Vagina (tissue), 2 donors: ENCODE data around the gene PRKAA2.

Experiments
- CTCF ChIP-seq, 3 experiments: fragments of 450-650 bp in 2 of 3; fragments of 200-600 bp in 1 of 3; sonication (generic) in 1 of 3; IDR thresholded peaks; one replicate each; pipeline ENCODE4 v1.5.1; 2017 to 2019; ENCODE audit warnings: antibody characterized with exemption in 3 of 3, mild to moderate bottlenecking in 2 of 3, moderate library complexity in 2 of 3
- POLR2A ChIP-seq, 2 donors: fragments of 450-650 bp; IDR thresholded peaks; one replicate each; pipeline ENCODE4 v1.6.1; 2017; ENCODE audit warnings: antibody characterized with exemption in 2 of 2, mild to moderate bottlenecking in 2 of 2, moderate library complexity in 2 of 2
- POLR2AphosphoS5 ChIP-seq, 2 donors: sonication (generic); formaldehyde crosslinking; IDR thresholded peaks; one replicate each; pipeline ENCODE4 v1.9.0; 2017; ENCODE audit warnings: antibody characterized with exemption in 2 of 2, mild to moderate bottlenecking in 2 of 2, low read depth in 1 of 2; ENCODE audit not compliant: insufficient read depth in 1 of 2

DNA sequence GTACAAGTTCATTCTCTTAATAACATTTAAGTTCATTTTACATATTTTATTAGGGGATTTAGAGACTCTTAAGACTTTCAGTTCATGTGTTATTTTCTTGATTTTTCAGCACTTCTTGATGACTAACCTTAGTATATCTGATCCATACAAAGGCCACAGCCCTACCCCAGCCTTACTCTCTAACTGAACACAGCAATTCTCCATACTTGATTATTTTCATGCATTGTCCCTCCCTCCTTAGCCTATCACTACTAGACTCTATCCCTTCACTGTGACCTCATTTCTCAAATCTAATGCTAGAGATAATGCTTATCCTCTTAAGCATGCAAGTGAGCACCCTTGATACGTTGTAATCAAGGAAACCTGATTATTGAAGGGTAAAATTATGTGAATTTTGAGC is 15.2 kb downstream of the PRKAA2 start:
- TF ChIP-seq CTCF (IDR thresholded peaks at IDR 0.05) (no peak), POLR2A (IDR thresholded peaks at IDR 0.05) (no peak), POLR2AphosphoS5 (IDR thresholded peaks at IDR 0.05; ENCODE audit: insufficient read depth in 1 of 2, low read depth in 1 of 2) (no peak)
